A549 (cell line): Measurements from ENCODE around the gene THPO.

Source experiments
- KDM1A ChIP-seq: fragments of 200-600 bp; sonication (generic); IDR thresholded peaks from 2 replicates; pipeline ENCODE4 v1.6.1; 2016; ENCODE audit warnings: low read depth, mild to moderate bottlenecking
- KDM5A ChIP-seq: fragments of 200-600 bp; sonication (generic); IDR thresholded peaks from 2 replicates; pipeline ENCODE4 v1.6.1; 2016; ENCODE audit warnings: antibody characterized with exemption, mild to moderate bottlenecking
- MAFK ChIP-seq: fragments of 450-650 bp; IDR thresholded peaks from 2 replicates; pipeline ENCODE4 v1.6.1; 2014; ENCODE audit not compliant: partially characterized antibody
- PHF8 ChIP-seq: fragments of 200-600 bp; sonication (generic); IDR thresholded peaks from 2 replicates; pipeline ENCODE4 v1.6.1; 2016; ENCODE audit warnings: low read depth, mild to moderate bottlenecking, antibody characterized with exemption, moderate library complexity, borderline replicate concordance
- POLR2A ChIP-seq: IDR thresholded peaks from 2 replicates; pipeline ENCODE4 v1.6.1; 2012; ENCODE audit warnings: mild to moderate bottlenecking, low read length
- RAD21 ChIP-seq, 2 experiments: fragments of >200 bp in 1 of 2; sonication (Bioruptor Twin) in 1 of 2; formaldehyde crosslinking in 1 of 2; IDR thresholded peaks in 1 of 2; conservative IDR thresholded peaks in 1 of 2; 2 replicates in 1 of 2; 3 replicates in 1 of 2; pipeline ENCODE4 v1.6.1; 2012 to 2018; ENCODE audit warnings: inconsistent platforms in 1 of 2
- RCOR1 ChIP-seq: fragments of 150-350 bp; IDR thresholded peaks from 2 replicates; pipeline ENCODE4 v1.6.1; 2014; ENCODE audit warnings: antibody characterized with exemption, low read length, low read depth
- SMC3 ChIP-seq: fragments of >200 bp; sonication (Bioruptor Twin); formaldehyde crosslinking; IDR thresholded peaks from 3 replicates; pipeline ENCODE4 v1.6.1; 2018; ENCODE audit warnings: inconsistent platforms
- TP53 ChIP-seq: fragments of 250-450 bp; sonication (Bioruptor Pico); IDR thresholded peaks from 2 replicates; pipeline ENCODE4 v1.5.0; 2021; ENCODE audit warnings: mild to moderate bottlenecking, moderate library complexity
- TF ChIP-seq, protein P1 (sequence below): fragments of >200 bp; sonication (Bioruptor Twin); formaldehyde crosslinking; IDR thresholded peaks from 3 replicates; pipeline ENCODE4 v1.5.1; 2016
- TF ChIP-seq, protein P2 (sequence below): fragments of 200-600 bp; sonication (generic); IDR thresholded peaks from 2 replicates; pipeline ENCODE4 v1.6.1; 2016; ENCODE audit warnings: antibody characterized with exemption, mild to moderate bottlenecking, moderate library complexity
- TF ChIP-seq, protein P3 (sequence below): IDR thresholded peaks from 2 replicates; pipeline ENCODE4 v1.6.1; 2012
- TF ChIP-seq, protein P4 (sequence below): fragments of 250-450 bp; sonication (Bioruptor Pico); IDR thresholded peaks from 2 replicates; pipeline ENCODE4 v1.5.0; 2020; ENCODE audit warnings: low read depth, mild to moderate bottlenecking, moderate library complexity

DNA sequence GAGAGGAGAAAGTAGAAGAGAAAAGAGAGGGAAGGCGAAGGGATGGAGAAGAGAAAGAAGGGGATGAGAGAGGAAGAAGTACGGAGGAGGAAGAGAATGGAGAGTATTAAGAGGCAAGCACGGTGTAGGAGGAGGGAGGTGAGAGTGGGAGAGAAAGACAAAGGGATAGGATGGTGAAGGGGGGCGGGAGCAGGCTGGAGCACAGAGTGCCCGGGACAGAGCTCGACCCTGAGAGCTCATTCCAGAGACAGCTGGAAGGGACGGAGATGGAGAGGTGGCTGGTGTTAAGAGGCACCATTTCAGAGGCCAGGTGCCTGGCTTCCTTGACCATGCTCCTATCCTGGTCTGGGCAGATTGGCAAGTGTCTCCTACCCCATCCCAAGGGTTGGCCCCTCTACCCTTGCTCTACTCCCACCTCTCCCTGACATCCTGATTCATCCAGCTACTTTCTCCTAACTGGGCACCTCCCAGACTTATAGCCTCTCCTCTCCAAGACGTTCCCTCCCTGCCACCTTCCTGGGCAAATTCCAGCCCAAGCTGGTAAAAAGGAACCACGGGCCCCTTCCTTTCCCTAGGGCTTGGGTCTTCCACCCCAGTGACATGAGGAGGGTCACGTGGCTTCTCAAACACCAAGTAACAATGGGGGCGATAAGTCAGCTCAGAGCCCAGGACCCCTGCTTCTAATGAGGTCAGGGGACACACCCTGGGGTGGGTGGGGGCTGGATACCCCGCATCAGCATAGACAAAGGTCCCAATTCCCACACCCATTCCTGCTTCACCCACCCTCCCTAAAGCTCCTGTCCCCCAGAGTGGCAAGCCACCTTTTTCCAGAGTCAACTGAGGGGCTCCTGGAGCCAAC lies 17.7 kb downstream of the THPO start:
- TF ChIP-seq, protein P1, sequence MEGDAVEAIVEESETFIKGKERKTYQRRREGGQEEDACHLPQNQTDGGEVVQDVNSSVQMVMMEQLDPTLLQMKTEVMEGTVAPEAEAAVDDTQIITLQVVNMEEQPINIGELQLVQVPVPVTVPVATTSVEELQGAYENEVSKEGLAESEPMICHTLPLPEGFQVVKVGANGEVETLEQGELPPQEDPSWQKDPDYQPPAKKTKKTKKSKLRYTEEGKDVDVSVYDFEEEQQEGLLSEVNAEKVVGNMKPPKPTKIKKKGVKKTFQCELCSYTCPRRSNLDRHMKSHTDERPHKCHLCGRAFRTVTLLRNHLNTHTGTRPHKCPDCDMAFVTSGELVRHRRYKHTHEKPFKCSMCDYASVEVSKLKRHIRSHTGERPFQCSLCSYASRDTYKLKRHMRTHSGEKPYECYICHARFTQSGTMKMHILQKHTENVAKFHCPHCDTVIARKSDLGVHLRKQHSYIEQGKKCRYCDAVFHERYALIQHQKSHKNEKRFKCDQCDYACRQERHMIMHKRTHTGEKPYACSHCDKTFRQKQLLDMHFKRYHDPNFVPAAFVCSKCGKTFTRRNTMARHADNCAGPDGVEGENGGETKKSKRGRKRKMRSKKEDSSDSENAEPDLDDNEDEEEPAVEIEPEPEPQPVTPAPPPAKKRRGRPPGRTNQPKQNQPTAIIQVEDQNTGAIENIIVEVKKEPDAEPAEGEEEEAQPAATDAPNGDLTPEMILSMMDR, result no peak
- TF ChIP-seq, protein P2, sequence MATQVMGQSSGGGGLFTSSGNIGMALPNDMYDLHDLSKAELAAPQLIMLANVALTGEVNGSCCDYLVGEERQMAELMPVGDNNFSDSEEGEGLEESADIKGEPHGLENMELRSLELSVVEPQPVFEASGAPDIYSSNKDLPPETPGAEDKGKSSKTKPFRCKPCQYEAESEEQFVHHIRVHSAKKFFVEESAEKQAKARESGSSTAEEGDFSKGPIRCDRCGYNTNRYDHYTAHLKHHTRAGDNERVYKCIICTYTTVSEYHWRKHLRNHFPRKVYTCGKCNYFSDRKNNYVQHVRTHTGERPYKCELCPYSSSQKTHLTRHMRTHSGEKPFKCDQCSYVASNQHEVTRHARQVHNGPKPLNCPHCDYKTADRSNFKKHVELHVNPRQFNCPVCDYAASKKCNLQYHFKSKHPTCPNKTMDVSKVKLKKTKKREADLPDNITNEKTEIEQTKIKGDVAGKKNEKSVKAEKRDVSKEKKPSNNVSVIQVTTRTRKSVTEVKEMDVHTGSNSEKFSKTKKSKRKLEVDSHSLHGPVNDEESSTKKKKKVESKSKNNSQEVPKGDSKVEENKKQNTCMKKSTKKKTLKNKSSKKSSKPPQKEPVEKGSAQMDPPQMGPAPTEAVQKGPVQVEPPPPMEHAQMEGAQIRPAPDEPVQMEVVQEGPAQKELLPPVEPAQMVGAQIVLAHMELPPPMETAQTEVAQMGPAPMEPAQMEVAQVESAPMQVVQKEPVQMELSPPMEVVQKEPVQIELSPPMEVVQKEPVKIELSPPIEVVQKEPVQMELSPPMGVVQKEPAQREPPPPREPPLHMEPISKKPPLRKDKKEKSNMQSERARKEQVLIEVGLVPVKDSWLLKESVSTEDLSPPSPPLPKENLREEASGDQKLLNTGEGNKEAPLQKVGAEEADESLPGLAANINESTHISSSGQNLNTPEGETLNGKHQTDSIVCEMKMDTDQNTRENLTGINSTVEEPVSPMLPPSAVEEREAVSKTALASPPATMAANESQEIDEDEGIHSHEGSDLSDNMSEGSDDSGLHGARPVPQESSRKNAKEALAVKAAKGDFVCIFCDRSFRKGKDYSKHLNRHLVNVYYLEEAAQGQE, result no peak
- TF ChIP-seq RAD21 (conservative IDR thresholded peaks at IDR 0.05 in 1 of 2, IDR thresholded peaks at IDR 0.05 in 1 of 2), result no peak
- no peak for TF ChIP-seq MAFK
- no peak for TF ChIP-seq TP53 (CRISPR knock-in tag)
- TF ChIP-seq, protein P3, sequence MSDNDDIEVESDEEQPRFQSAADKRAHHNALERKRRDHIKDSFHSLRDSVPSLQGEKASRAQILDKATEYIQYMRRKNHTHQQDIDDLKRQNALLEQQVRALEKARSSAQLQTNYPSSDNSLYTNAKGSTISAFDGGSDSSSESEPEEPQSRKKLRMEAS, result no peak
- TF ChIP-seq POLR2A, result no peak
- TF ChIP-seq, protein P4, sequence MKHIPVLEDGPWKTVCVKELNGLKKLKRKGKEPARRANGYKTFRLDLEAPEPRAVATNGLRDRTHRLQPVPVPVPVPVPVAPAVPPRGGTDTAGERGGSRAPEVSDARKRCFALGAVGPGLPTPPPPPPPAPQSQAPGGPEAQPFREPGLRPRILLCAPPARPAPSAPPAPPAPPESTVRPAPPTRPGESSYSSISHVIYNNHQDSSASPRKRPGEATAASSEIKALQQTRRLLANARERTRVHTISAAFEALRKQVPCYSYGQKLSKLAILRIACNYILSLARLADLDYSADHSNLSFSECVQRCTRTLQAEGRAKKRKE, result no peak
- no peak for TF ChIP-seq RCOR1
- TF ChIP-seq SMC3, result no peak
- no peak for TF ChIP-seq KDM1A
- TF ChIP-seq KDM5A, result no peak
- TF ChIP-seq PHF8, result no peak
